ENCODE data around the gene LPIN1. TPM values are rescaled to one million over a fixed set of nuclear protein-coding genes. Genes with fewer than 3 reads are reported as not detected.

LPIN1 gene
- total RNA-seq, 4 donors from 2014 or later, result 19.0 to 52.3 (median 30.5) TPM

DNA sequence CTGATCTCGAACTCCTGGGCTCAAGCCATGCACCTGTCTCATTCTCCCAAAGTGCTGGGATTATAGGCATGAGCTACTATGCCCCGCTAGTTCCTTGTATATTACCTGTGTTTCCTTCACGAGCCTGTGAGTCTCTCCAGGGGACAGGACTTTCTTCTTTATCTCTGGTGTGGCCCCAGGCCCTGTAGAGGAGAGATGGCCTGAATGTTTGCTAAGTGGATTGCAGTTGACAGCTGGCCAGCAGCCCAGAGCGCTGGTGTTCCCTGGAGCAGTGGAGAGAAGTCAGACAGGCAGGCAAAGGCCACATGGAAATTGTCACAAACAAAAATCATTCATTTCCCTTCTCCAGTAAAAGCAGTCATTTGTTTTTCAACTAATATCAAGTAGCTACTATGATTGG, 17.9 kb downstream of the LPIN1 start:
- no peak overlapping the region for H3K4me3 ChIP-seq
- H3K27ac ChIP-seq, result no peak overlapping the region
- no peaks in the 10 kb centered on the region for H3K36me3 ChIP-seq
- intact Hi-C loops (cut with DNase I; ENCODE audit: low total_unique reads), result no loop called here
- DNase-seq, result no peak
- H3K4me1 ChIP-seq, result no peaks in the 10 kb centered on the region
- no peaks in the 10 kb centered on the region for H3K27me3 ChIP-seq
- no peaks in the 10 kb centered on the region for H3K9me3 ChIP-seq
- TF ChIP-seq, protein P1, sequence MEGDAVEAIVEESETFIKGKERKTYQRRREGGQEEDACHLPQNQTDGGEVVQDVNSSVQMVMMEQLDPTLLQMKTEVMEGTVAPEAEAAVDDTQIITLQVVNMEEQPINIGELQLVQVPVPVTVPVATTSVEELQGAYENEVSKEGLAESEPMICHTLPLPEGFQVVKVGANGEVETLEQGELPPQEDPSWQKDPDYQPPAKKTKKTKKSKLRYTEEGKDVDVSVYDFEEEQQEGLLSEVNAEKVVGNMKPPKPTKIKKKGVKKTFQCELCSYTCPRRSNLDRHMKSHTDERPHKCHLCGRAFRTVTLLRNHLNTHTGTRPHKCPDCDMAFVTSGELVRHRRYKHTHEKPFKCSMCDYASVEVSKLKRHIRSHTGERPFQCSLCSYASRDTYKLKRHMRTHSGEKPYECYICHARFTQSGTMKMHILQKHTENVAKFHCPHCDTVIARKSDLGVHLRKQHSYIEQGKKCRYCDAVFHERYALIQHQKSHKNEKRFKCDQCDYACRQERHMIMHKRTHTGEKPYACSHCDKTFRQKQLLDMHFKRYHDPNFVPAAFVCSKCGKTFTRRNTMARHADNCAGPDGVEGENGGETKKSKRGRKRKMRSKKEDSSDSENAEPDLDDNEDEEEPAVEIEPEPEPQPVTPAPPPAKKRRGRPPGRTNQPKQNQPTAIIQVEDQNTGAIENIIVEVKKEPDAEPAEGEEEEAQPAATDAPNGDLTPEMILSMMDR (IDR thresholded peaks at IDR 0.05), result no peak
- no peak for TF ChIP-seq POLR2A (IDR thresholded peaks at IDR 0.05)

DNA sequence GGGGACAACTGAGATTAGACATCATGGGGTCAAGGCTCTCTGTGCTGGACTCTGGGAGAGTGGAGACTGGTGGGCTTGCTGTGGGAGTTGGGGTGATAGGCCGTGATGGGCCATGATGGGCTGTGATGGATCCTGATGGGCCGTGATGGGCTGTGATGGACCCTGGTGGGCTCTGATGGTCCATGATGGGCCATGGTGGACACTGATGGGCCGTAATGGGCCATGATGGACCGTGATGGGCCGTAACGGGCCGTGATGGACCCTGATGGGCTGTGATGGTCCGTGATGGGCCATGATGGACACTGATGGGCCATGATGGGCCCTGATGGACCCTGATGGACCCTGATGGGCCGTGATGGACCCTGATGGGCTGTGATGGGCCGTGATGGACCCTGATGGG, 18.5 kb downstream of the LPIN1 start:
- intact Hi-C loops (cut with DNase I; ENCODE audit: low total_unique reads), result no loop called here
- H3K27ac ChIP-seq, result no peak overlapping the region
- no peak for TF ChIP-seq POLR2A (IDR thresholded peaks at IDR 0.05)
- TF ChIP-seq, protein P1 (IDR thresholded peaks at IDR 0.05), result no peak
- no peaks in the 10 kb centered on the region for H3K4me1 ChIP-seq
- no peaks in the 10 kb centered on the region for H3K9me3 ChIP-seq
- no peaks in the 10 kb centered on the region for H3K27me3 ChIP-seq
- no peak overlapping the region for H3K4me3 ChIP-seq
- no peak for DNase-seq
- no peaks in the 10 kb centered on the region for H3K36me3 ChIP-seq

DNA sequence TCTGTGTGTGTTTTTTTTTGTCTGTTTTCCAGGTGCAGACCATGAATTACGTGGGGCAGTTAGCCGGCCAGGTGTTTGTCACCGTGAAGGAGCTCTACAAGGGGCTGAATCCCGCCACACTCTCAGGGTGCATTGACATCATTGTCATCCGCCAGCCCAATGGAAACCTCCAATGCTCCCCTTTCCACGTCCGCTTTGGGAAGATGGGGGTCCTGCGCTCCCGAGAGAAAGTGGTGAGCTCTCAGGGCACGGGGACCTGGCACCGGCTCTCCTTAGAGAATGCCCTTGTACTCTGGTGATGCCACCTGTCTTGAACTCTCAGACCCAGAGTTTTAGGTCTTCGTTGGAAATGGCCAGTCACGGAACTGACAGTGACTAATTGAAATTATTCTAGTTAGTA, 19.1 kb downstream of the LPIN1 start:
- intact Hi-C loops (cut with DNase I; ENCODE audit: low total_unique reads), result no loop called here
- no peaks in the 10 kb centered on the region for H3K27me3 ChIP-seq
- H3K4me3 ChIP-seq, result no peak overlapping the region
- TF ChIP-seq, protein P1 (IDR thresholded peaks at IDR 0.05), result no peak
- TF ChIP-seq POLR2A (IDR thresholded peaks at IDR 0.05), result no peak
- no peaks in the 10 kb centered on the region for H3K4me1 ChIP-seq
- DNase-seq, result no peak
- no peak overlapping the region for H3K27ac ChIP-seq
- H3K36me3 ChIP-seq, result no peaks in the 10 kb centered on the region
- no peaks in the 10 kb centered on the region for H3K9me3 ChIP-seq

GRCh38 chr2:11766016-11766415, 19.6 kb downstream of the LPIN1 start:
- H3K36me3 ChIP-seq, result no peaks in the 10 kb centered on the region
- H3K27ac ChIP-seq, result no peak overlapping the region
- no peak overlapping the region for H3K4me3 ChIP-seq
- no peaks in the 10 kb centered on the region for H3K4me1 ChIP-seq
- no peak for TF ChIP-seq POLR2A (IDR thresholded peaks at IDR 0.05)
- TF ChIP-seq, protein P1 (IDR thresholded peaks at IDR 0.05), result no peak
- intact Hi-C loops (cut with DNase I; ENCODE audit: low total_unique reads), result no loop called here
- H3K9me3 ChIP-seq, result no peaks in the 10 kb centered on the region
- no peak for DNase-seq
- H3K27me3 ChIP-seq, result no peaks in the 10 kb centered on the region

GRCh38 chr2:11767779-11768178, 21.3 kb downstream of the LPIN1 start:
- no peaks in the 10 kb centered on the region for H3K36me3 ChIP-seq
- TF ChIP-seq, protein P1 (IDR thresholded peaks at IDR 0.05), result no peak
- no peak for TF ChIP-seq POLR2A (IDR thresholded peaks at IDR 0.05)
- H3K4me3 ChIP-seq, result no peak overlapping the region
- H3K4me1 ChIP-seq, result no peaks in the 10 kb centered on the region
- no peak overlapping the region for H3K27ac ChIP-seq
- no peak for DNase-seq
- intact Hi-C loops (cut with DNase I; ENCODE audit: low total_unique reads), result no loop called here
- H3K9me3 ChIP-seq, result no peaks in the 10 kb centered on the region
- no peaks in the 10 kb centered on the region for H3K27me3 ChIP-seq
